Endothelial cell of umbilical vein (primary cell): ENCODE results near the gene CA6. TPM values are rescaled to one million over a fixed set of nuclear protein-coding genes. Genes with fewer than 3 reads are reported as not detected.
A peak's percentile ranks its signal among the peaks of the same experiment; 100 is the strongest.

ENCODE experiments used
- BruUV-seq: library from RNA; stranded (reverse); fragments of 400-500 nt; replicated peaks from 2 replicates; lab custom pipeline; 2021; lab: Mats Ljungman, UMichigan
- CTCF ChIA-PET: fragments of 300-600, 350-600 bp; sonication (Branson Sonifier 250); formaldehyde crosslinking; loops from one replicate; lab custom pipeline; 2021; ENCODE audit warnings: antibody characterized with exemption, inconsistent platforms; lab: Charles Lee
- POLR2A ChIA-PET: fragments of 300-600, 350-600 bp; sonication (Branson Sonifier 250); formaldehyde crosslinking; loops from one replicate; lab custom pipeline; 2021; ENCODE audit warnings: antibody characterized with exemption, inconsistent platforms; lab: Charles Lee
- DNase-seq: peaks from one replicate; pipeline ENCODE4 v3.0.0-alpha.2; 2011; ENCODE audit warnings: low read depth, low spot score
- FAIRE-seq: peaks from 2 replicates; lab custom pipeline; 2011; peaks lifted over from hg19 to GRCh38; lab: Jason Lieb, UNC
- H2AFZ ChIP-seq: 2 replicates; pipeline ENCODE4 v1.6.0; 2012; ENCODE audit warnings: low read depth, low read length, control low read depth, inconsistent platforms
- H3K27ac ChIP-seq: 2 replicates; pipeline ENCODE4 v1.5.1; 2011; ENCODE audit warnings: low read depth, mild to moderate bottlenecking, control low read depth, low read length, moderate library complexity; ENCODE audit not compliant: insufficient read depth
- H3K27me3 ChIP-seq, 2 experiments: 2 replicates each; pipeline versions ENCODE4 v1.6.0 to v1.6.1; 2011; ENCODE audit warnings: low read length in 2 of 2, mixed read lengths in 1 of 2; ENCODE audit not compliant: control insufficient read depth in 2 of 2, insufficient read depth in 2 of 2
- H3K36me3 ChIP-seq, 2 experiments: 2 replicates in 1 of 2; 3 replicates in 1 of 2; pipeline ENCODE4 v1.5.1; 2011; ENCODE audit warnings: low read length in 2 of 2, mild to moderate bottlenecking in 1 of 2, moderate library complexity in 1 of 2; ENCODE audit not compliant: control insufficient read depth in 2 of 2, insufficient read depth in 2 of 2; ENCODE audit errors: extremely low read depth in 1 of 2
- H3K4me1 ChIP-seq: 3 replicates; pipeline ENCODE4 v1.5.1; 2011; ENCODE audit warnings: mild to moderate bottlenecking, low read length; ENCODE audit not compliant: control insufficient read depth, insufficient read depth; ENCODE audit errors: extremely low read depth
- H3K4me2 ChIP-seq: 2 replicates; pipeline ENCODE4 v1.6.1; 2011; ENCODE audit warnings: low read length, control low read depth, mixed read lengths; ENCODE audit not compliant: insufficient read depth
- H3K4me3 ChIP-seq, 3 experiments: fragments of 200-600 bp in 1 of 3; sonication (generic), shearing (Covaris generic) in 1 of 3; replicated peaks in 1 of 3; 2 replicates each; pipeline ENCODE4 v1.5.1; 2011 to 2016; ENCODE audit warnings: control low read depth in 3 of 3, low read length in 3 of 3, mild to moderate bottlenecking in 2 of 3, inconsistent platforms in 1 of 3, low read depth in 1 of 3, moderate library complexity in 1 of 3; ENCODE audit not compliant: insufficient read depth in 1 of 3
- H3K79me2 ChIP-seq: 2 replicates; pipeline ENCODE4 v1.6.0; 2012; ENCODE audit warnings: low read length, inconsistent platforms; ENCODE audit not compliant: control insufficient read depth, insufficient read depth
- H3K9ac ChIP-seq: replicated peaks from 2 replicates; pipeline ENCODE3; 2011; ENCODE audit warnings: low read length, control low read depth; ENCODE audit not compliant: insufficient read depth; ENCODE audit errors: extremely low read depth
- H3K9me1 ChIP-seq: replicated peaks from 3 replicates; pipeline ENCODE4 v1.6.0; 2011; ENCODE audit warnings: mild to moderate bottlenecking, low read length; ENCODE audit not compliant: control insufficient read depth, insufficient read depth; ENCODE audit errors: extremely low read depth
- H3K9me3 ChIP-seq: replicated peaks from 2 replicates; pipeline ENCODE4 v1.5.1; 2012; ENCODE audit warnings: low read length, inconsistent platforms; ENCODE audit not compliant: control insufficient read depth, insufficient read depth
- H4K20me1 ChIP-seq: replicated peaks from 2 replicates; pipeline ENCODE3; 2011; ENCODE audit warnings: mild to moderate bottlenecking, low read length; ENCODE audit not compliant: control insufficient read depth, insufficient read depth; ENCODE audit errors: extremely low read depth
- CTCF ChIP-seq, 2 donors: IDR thresholded peaks; 1 replicate in 1 of 2; 2 replicates in 1 of 2; pipeline ENCODE4 v1.5.1; 2011; ENCODE audit warnings: low read length in 2 of 2, mild to moderate bottlenecking in 2 of 2, moderate library complexity in 2 of 2, control low read depth in 1 of 2, inconsistent platforms in 1 of 2, low read depth in 1 of 2; ENCODE audit not compliant: insufficient read depth in 1 of 2; ENCODE audit errors: extremely low read depth in 1 of 2
- FOS ChIP-seq: IDR thresholded peaks from 2 replicates; pipeline ENCODE4 v1.6.1; 2011; ENCODE audit warnings: mild to moderate bottlenecking, low read length, moderate library complexity, borderline replicate concordance; ENCODE audit not compliant: insufficient read depth
- GATA2 ChIP-seq: IDR thresholded peaks from 2 replicates; pipeline ENCODE4 v1.7.0; 2011; ENCODE audit warnings: low read depth, mild to moderate bottlenecking, moderate library complexity, mixed read lengths, low read length; ENCODE audit not compliant: insufficient read length, insufficient read depth
- JUN ChIP-seq: IDR thresholded peaks from 2 replicates; pipeline ENCODE4 v1.6.1; 2011; ENCODE audit warnings: borderline replicate concordance, low read depth; ENCODE audit not compliant: insufficient read length, insufficient read depth
- MAX ChIP-seq: IDR thresholded peaks from 2 replicates; pipeline ENCODE4 v1.6.1; 2011; ENCODE audit not compliant: insufficient read depth, insufficient read length
- MYC ChIP-seq: IDR thresholded peaks from one replicate; pipeline ENCODE4 v1.6.1; 2011; ENCODE audit warnings: mild to moderate bottlenecking, low read depth, low read length
- POLR2AphosphoS5 ChIP-seq: IDR thresholded peaks from 2 replicates; pipeline ENCODE4 v1.6.1; 2012; ENCODE audit warnings: low read depth, mild to moderate bottlenecking, control low read depth, low read length, moderate library complexity; ENCODE audit not compliant: insufficient read depth
- dilution Hi-C: fragments of 300-500 bp; cut with MboI; formaldehyde crosslinking; loops from one replicate; pipeline ENCODE4 v1.15.0; 2019; ENCODE audit warnings: low sequenced_read_pairs; ENCODE audit not compliant: extremely low pct_ligation_motif_present
- intact Hi-C: fragments of 100-400 bp; cut with micrococcal nuclease; formaldehyde crosslinking; loops from one replicate; pipeline ENCODE4 v1.10.0; 2022
- polyA plus RNA-seq, 4 experiments: library from polyadenylated mRNA; depleted of rRNA in 3 of 4; stranded (reverse) in 3 of 4; unstranded in 1 of 4; fragments of >200 nt; gene quantifications; 2 replicates each; pipeline versions ENCODE4 v1.2.1 to v1.2.3, GENCODE V29; 2011 to 2012; ENCODE audit warnings: missing spikeins in 1 of 4
- total RNA-seq: library from RNA; stranded (reverse); gene quantifications from 2 replicates; pipeline ENCODE4 v1.2.3, GENCODE V29; 2021

CA6 gene
- total and polyA plus RNA-seq, 2 donors (not counting 3 experiments of a cell fraction or from before 2014, with no cell fraction given) = not detected

DNA sequence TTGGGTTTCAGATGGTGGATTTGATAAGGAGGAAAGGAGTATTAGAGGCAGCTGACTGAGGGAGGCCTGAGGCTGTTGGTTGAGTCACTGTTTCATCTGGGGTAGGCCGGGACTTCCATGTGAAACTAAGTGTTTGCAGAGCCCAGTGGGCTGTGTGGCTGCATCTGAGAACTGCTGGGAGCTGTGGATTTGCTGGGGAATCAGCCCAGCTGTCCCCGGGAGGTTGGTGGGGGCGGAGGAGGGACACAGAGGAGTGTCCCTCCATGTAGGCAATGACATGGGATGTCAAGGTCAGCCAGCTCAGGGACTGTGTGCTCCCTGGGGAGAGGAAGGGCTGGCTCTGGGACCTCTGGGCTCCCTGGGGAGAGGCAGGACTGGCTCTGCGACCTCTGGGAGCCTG is 44.2 kb downstream of the CA6 start:
- FAIRE-seq (no peak), DNase-seq (no peak)
- intact Hi-C loops (loop anchor here (2.0 kb wide), 1 partner anchor 15 kb away; no protein-coding TSS in a partner anchor), dilution Hi-C loops (no loop called here)
- CTCF ChIA-PET = interaction anchor here (0.8 to 8.7 kb wide), 12 partner anchors 8 to 127 kb away, joined by 3 to 119 read pairs (median 4); no protein-coding TSS in a partner anchor
- H4K20me1 ChIP-seq = no peaks in the 10 kb centered on the region
- H3K4me3 ChIP-seq = no peak overlapping the region
- no TSS peak for BruUV-seq
- no peak overlapping the region for H3K27ac ChIP-seq
- H3K79me2 ChIP-seq = no peaks in the 10 kb centered on the region
- H3K27me3 ChIP-seq = no peaks in the 10 kb centered on the region
- H2AFZ ChIP-seq = no peak overlapping the region
- no peak overlapping the region for H3K4me2 ChIP-seq
- H3K4me1 ChIP-seq = peaks cover 16% of the 10 kb centered on the region
- no peaks in the 10 kb centered on the region for H3K36me3 ChIP-seq
- no peak overlapping the region for H3K9ac ChIP-seq
- no peaks in the 10 kb centered on the region for H3K9me3 ChIP-seq
- no peaks in the 10 kb centered on the region for H3K9me1 ChIP-seq
- POLR2A ChIA-PET = no interaction called here
- TF ChIP-seq JUN (no peak), FOS (no peak), POLR2AphosphoS5 (no peak)

DNA sequence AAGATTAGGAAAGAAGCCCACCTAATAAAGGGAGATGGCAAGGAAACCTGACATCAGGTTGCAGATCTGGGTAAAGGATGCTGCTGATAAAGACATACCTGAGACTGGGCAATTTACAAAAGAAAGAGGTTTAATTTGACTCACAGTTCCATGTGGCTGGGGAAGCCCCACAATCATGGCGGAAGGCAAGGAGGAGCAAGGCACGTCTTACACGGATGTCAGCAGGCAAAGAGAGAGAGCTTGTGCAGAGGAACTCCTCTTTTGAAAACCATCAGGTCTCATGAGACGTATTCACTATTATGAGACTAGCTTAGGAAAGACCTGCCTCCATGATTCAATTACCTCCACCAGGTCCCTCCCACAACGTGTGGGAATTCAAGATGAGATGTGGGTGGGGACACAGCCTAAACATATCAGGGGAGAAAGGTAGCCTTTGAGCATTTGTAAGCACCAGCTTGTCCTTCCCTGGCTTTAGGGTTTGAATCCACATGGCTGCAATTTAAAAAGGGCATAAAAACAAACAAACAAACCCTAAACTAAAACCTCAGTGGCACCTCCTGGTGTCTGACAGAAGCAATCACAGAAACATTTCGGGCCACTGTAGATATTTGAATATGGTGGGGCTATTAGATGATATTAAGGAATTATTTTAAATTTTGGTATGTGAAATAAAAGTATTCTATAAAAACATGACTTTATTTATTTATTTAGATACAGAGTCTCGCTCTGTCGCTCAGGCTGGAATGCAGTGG is 47.4 kb downstream of the CA6 start:
- TF ChIP-seq MAX (no peak), GATA2 (no peak), MYC (no peak), CTCF (IDR thresholded peaks at IDR 0.05; ENCODE audit: extremely low read depth in 1 of 2, insufficient read depth in 1 of 2, low read depth in 1 of 2, low read length in 2 of 2) (peak; percentile 14 to 27), FOS (no peak)
- DNase-seq = no peak
- no peaks in the 10 kb centered on the region for H3K79me2 ChIP-seq
- intact Hi-C loops = loop anchor here (1.0 kb wide), 1 partner anchor 75 kb away; no protein-coding TSS in a partner anchor
- FAIRE-seq = no peak
- H3K9me3 ChIP-seq = no peaks in the 10 kb centered on the region
- H3K27ac ChIP-seq = no peak overlapping the region
- H3K4me1 ChIP-seq = no peaks in the 10 kb centered on the region
- H2AFZ ChIP-seq = no peak overlapping the region
- BruUV-seq = no TSS peak
- no peak overlapping the region for H3K4me3 ChIP-seq
- ChIA-PET POLR2A (interaction anchor here (0.6 kb wide), 1 partner anchor 719 kb away, joined by 4 read pairs; no protein-coding TSS in a partner anchor), CTCF (interaction anchor here (0.6 to 2.3 kb wide), 9 partner anchors 11 to 109 kb away, joined by 3 to 41 read pairs (median 3); no protein-coding TSS in a partner anchor)
- H3K27me3 ChIP-seq = no peaks in the 10 kb centered on the region
- no peak overlapping the region for H3K4me2 ChIP-seq
- H3K9ac ChIP-seq = no peak overlapping the region
- dilution Hi-C loops = no loop called here
- no peaks in the 10 kb centered on the region for H3K36me3 ChIP-seq
- H3K9me1 ChIP-seq = no peaks in the 10 kb centered on the region
- no peaks in the 10 kb centered on the region for H4K20me1 ChIP-seq
